HG03439 (cell line): ENCODE measurements around the gene RAD51B.
"Not testable (repeated sequence)": the region's sequence is repeated elsewhere in the genome, so short reads cannot be mapped to it uniquely, and the experiment has no call there.

Experiments
- ATAC-seq: cut with Tn5 transposase; IDR thresholded peaks from one replicate; pipeline ENCODE4 v1.9.1; 2021; ENCODE audit warnings: mild to moderate bottlenecking, moderate library complexity; ENCODE audit not compliant: unreplicated experiment

Gene RAD51B

GRCh38 chr14:68652433-68652690 lies 832.8 kb downstream of the RAD51B start:
- no peak for ATAC-seq

GRCh38 chr14:68653108-68653507 lies 833.5 kb downstream of the RAD51B start:
- no peak for ATAC-seq

GRCh38 chr14:68653804-68654203 lies 834.2 kb downstream of the RAD51B start:
- ATAC-seq, result no peak

- ATAC-seq, result no peak
Measured at GRCh38 chr14:68654471-68654941, 834.9 kb downstream of the RAD51B start.

- ATAC-seq, result no peak
Measured at GRCh38 chr14:68655021-68655831, 835.6 kb downstream of the RAD51B start.

- ATAC-seq, result no peak
Measured at GRCh38 chr14:68655911-68656316, 836.3 kb downstream of the RAD51B start.

- no peak for ATAC-seq
Measured at GRCh38 chr14:68656452-68656851, 836.9 kb downstream of the RAD51B start.

GRCh38 chr14:68657300-68658028 lies 837.9 kb downstream of the RAD51B start:
- no peak for ATAC-seq

- no peak for ATAC-seq
Measured at GRCh38 chr14:68658029-68658509, 838.5 kb downstream of the RAD51B start.

- no peak for ATAC-seq
Measured at GRCh38 chr14:68658943-68659931, 839.7 kb downstream of the RAD51B start.

- ATAC-seq, result no peak
Measured at GRCh38 chr14:68660495-68660894, 840.9 kb downstream of the RAD51B start.

- no peak for ATAC-seq
Measured at GRCh38 chr14:68661226-68662225, 841.9 kb downstream of the RAD51B start.

- no peak for ATAC-seq
Measured at GRCh38 chr14:68662392-68662791, 842.8 kb downstream of the RAD51B start.

GRCh38 chr14:68662826-68663225 lies 843.2 kb downstream of the RAD51B start:
- not testable (repeated sequence) for ATAC-seq

GRCh38 chr14:68663385-68664076 lies 844.0 kb downstream of the RAD51B start:
- ATAC-seq, result peak; percentile 80

- no peak for ATAC-seq
Measured at GRCh38 chr14:68664225-68664681, 844.7 kb downstream of the RAD51B start.

GRCh38 chr14:68665131-68665530 lies 845.6 kb downstream of the RAD51B start:
- no peak for ATAC-seq

GRCh38 chr14:68665792-68666204 lies 846.2 kb downstream of the RAD51B start:
- ATAC-seq, result no peak

- no peak for ATAC-seq
Measured at GRCh38 chr14:68666236-68666635, 846.7 kb downstream of the RAD51B start.
